ENCODE results near the gene PRKCD.

DNA sequence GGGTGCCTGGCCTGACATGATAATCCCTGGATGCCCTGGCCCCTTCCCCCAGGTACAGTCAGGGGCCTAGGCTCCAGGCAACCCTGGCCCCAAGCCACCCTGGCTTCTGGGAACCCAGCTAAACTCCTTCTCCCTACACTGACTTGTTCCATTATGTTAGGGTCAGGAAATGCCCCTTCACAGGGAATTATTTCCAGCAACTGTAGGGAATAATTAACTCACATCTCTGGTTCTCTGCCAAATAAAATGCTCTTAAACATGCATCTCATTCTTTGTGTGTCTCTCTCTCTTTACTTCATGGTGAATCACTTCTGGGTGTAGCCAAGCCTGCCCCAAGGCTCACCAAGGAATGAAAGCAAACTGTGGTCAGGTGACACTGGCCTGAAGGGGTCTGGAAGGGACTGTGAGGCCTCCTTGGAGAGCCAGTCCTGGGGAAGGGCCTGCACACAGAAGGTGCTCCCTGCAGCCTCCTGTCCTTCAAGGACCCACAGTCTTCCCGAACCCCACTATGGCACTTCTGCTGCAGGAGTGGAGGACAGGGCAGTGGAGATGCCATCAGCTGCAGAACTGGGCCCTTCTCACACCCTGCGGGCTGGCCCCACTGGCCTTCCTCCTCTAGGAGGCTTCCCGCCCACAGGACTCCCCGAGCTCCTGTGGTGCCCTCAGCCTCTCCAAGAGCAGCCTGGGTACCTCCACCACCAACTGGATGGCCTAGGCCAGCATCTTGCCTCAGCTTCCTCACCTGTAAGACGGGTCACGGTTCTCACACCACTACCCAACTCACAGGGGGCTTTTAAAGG is 77.2 kb downstream of the PRKCD start:
- TF ChIP-seq, protein P1, sequence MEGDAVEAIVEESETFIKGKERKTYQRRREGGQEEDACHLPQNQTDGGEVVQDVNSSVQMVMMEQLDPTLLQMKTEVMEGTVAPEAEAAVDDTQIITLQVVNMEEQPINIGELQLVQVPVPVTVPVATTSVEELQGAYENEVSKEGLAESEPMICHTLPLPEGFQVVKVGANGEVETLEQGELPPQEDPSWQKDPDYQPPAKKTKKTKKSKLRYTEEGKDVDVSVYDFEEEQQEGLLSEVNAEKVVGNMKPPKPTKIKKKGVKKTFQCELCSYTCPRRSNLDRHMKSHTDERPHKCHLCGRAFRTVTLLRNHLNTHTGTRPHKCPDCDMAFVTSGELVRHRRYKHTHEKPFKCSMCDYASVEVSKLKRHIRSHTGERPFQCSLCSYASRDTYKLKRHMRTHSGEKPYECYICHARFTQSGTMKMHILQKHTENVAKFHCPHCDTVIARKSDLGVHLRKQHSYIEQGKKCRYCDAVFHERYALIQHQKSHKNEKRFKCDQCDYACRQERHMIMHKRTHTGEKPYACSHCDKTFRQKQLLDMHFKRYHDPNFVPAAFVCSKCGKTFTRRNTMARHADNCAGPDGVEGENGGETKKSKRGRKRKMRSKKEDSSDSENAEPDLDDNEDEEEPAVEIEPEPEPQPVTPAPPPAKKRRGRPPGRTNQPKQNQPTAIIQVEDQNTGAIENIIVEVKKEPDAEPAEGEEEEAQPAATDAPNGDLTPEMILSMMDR (IDR thresholded peaks at IDR 0.05): no peak
- TF ChIP-seq POLR2A (IDR thresholded peaks at IDR 0.05): no peak
